Liver (tissue), 9 donors: ENCODE measurements around the gene AFAP1. TPM values are rescaled to one million over a fixed set of nuclear protein-coding genes. Genes with fewer than 3 reads are reported as not detected.

Experiments
- DNase-seq: peaks from one replicate; pipeline ENCODE4 v3.0.0-alpha.2; 2017; ENCODE audit warnings: low spot score
- H3K27ac ChIP-seq, 2 donors: one replicate each; pipeline ENCODE4 v1.7.0; 2013; ENCODE audit warnings: inconsistent platforms in 2 of 2, low read length in 2 of 2, control low read depth in 1 of 2, low read depth in 1 of 2, mild to moderate bottlenecking in 1 of 2
- H3K27me3 ChIP-seq, 4 donors: one replicate each; pipeline versions ENCODE4 v1.6.1 to v1.7.0; 2013; ENCODE audit warnings: low read length in 3 of 4, inconsistent platforms in 1 of 4, mild to moderate bottlenecking in 1 of 4, moderate library complexity in 1 of 4; ENCODE audit not compliant: control insufficient read depth in 4 of 4, insufficient read depth in 4 of 4
- H3K36me3 ChIP-seq, 4 donors: one replicate each; pipeline versions ENCODE4 v1.6.1 to v1.7.0; 2013; ENCODE audit warnings: low read length in 3 of 4, mild to moderate bottlenecking in 3 of 4, low read depth in 1 of 4, moderate library complexity in 1 of 4; ENCODE audit not compliant: control insufficient read depth in 4 of 4, insufficient read depth in 3 of 4
- H3K4me1 ChIP-seq, 4 donors: one replicate each; pipeline versions ENCODE4 v1.6.1 to v1.7.0; 2013; ENCODE audit warnings: low read length in 3 of 4, mild to moderate bottlenecking in 3 of 4, moderate library complexity in 1 of 4; ENCODE audit not compliant: control insufficient read depth in 4 of 4, insufficient read depth in 4 of 4
- H3K4me3 ChIP-seq, 3 donors: one replicate each; pipeline versions ENCODE4 v1.6.1 to v1.7.0; 2013; ENCODE audit warnings: low read length in 3 of 3, control low read depth in 1 of 3, low read depth in 1 of 3, mild to moderate bottlenecking in 1 of 3
- H3K9ac ChIP-seq, 2 donors: one replicate each; pipeline ENCODE4 v1.7.0; 2013; ENCODE audit warnings: low read length in 2 of 2, mild to moderate bottlenecking in 2 of 2, moderate library complexity in 2 of 2, control low read depth in 1 of 2, low read depth in 1 of 2
- H3K9me3 ChIP-seq, 4 donors: one replicate each; pipeline versions ENCODE4 v1.6.1 to v1.7.0; 2013; ENCODE audit warnings: low read length in 3 of 4; ENCODE audit not compliant: control insufficient read depth in 4 of 4
- ATF3 ChIP-seq: IDR thresholded peaks from 2 replicates; pipeline ENCODE4 v1.6.1; 2016; ENCODE audit warnings: antibody characterized with exemption
- EGR1 ChIP-seq, 2 donors: IDR thresholded peaks; 2 replicates each; pipeline ENCODE4 v1.6.1; 2016 to 2018; ENCODE audit warnings: antibody characterized with exemption in 2 of 2, low read depth in 2 of 2
- FOXA1 ChIP-seq: IDR thresholded peaks from 2 replicates; pipeline ENCODE4 v1.6.1; 2016; ENCODE audit warnings: antibody characterized with exemption
- FOXA2 ChIP-seq: IDR thresholded peaks from 2 replicates; pipeline ENCODE4 v1.6.1; 2016; ENCODE audit warnings: antibody characterized with exemption
- HNF4A ChIP-seq, 2 donors: conservative IDR thresholded peaks; 2 replicates each; pipeline ENCODE4 v1.6.1; 2016; ENCODE audit warnings: antibody characterized with exemption in 2 of 2, mild to moderate bottlenecking in 2 of 2
- HNF4G ChIP-seq: IDR thresholded peaks from 2 replicates; pipeline ENCODE4 v1.6.1; 2016; ENCODE audit warnings: antibody characterized with exemption
- JUND ChIP-seq, 2 donors: IDR thresholded peaks; 2 replicates each; pipeline ENCODE4 v1.6.1; 2016; ENCODE audit warnings: antibody characterized with exemption in 2 of 2
- NR2F2 ChIP-seq: IDR thresholded peaks from 2 replicates; pipeline ENCODE4 v1.6.1; 2016; ENCODE audit warnings: antibody characterized with exemption
- RAD21 ChIP-seq, 2 donors: IDR thresholded peaks; 2 replicates each; pipeline ENCODE4 v1.6.1; 2016; ENCODE audit warnings: antibody characterized with exemption in 2 of 2, mild to moderate bottlenecking in 2 of 2
- RXRA ChIP-seq, 2 donors: IDR thresholded peaks; 2 replicates each; pipeline ENCODE4 v1.6.1; 2017 to 2018; ENCODE audit warnings: antibody characterized with exemption in 2 of 2, mild to moderate bottlenecking in 1 of 2
- SP1 ChIP-seq: IDR thresholded peaks from 2 replicates; pipeline ENCODE4 v1.6.1; 2018; ENCODE audit warnings: antibody characterized with exemption, mild to moderate bottlenecking
- TAF1 ChIP-seq: conservative IDR thresholded peaks from 2 replicates; pipeline ENCODE4 v1.6.1; 2016; ENCODE audit warnings: antibody characterized with exemption, mild to moderate bottlenecking
- YY1 ChIP-seq: IDR thresholded peaks from 2 replicates; pipeline ENCODE4 v1.6.1; 2016; ENCODE audit warnings: antibody characterized with exemption, mild to moderate bottlenecking
- WGBS: extraction: QIAGEN DNeasy Blood & Tissue Kit; methylation state at CpG from one replicate; pipeline ENCODE4 v1.1.7; 2013; 5-methylcytosine and 5-hydroxymethylcytosine counted together
- polyA plus RNA-seq, 2 donors: library from polyadenylated mRNA; stranded (reverse) in 1 of 2; unstranded in 1 of 2; fragments of 200-250 nt in 1 of 2; fragments of >200 nt in 1 of 2; fragmentation: Nextera tagmentation in 1 of 2; extraction: Ambion mirVana in 1 of 2; gene quantifications; one replicate each; pipeline versions ENCODE4 v1.2.1 to v1.2.3, GENCODE V29; 2013 to 2015
- total RNA-seq, 2 donors: library from RNA; depleted of rRNA; stranded (reverse); fragments of >200 nt; gene quantifications; one replicate each; pipeline ENCODE4 v1.2.3, GENCODE V29; 2014
- TF ChIP-seq, protein P1 (sequence below): IDR thresholded peaks from 2 replicates; pipeline ENCODE4 v1.6.1; 2016; ENCODE audit warnings: antibody characterized with exemption
- TF ChIP-seq, protein P2 (sequence below): IDR thresholded peaks from 2 replicates; pipeline ENCODE4 v1.6.1; 2016; ENCODE audit warnings: antibody characterized with exemption, mild to moderate bottlenecking
- TF ChIP-seq, protein P3 (sequence below): IDR thresholded peaks from 2 replicates; pipeline ENCODE4 v1.6.1; 2016; ENCODE audit warnings: antibody characterized with exemption
- donor health status: healthy.
- donor health status: healthy.
- donor health status: healthy.
- donor health status: healthy.
- donor health status: healthy.

AFAP1 gene
- total and polyA plus RNA-seq, 4 donors, result 0.40 to 3.2 (median 1.6) TPM

DNA sequence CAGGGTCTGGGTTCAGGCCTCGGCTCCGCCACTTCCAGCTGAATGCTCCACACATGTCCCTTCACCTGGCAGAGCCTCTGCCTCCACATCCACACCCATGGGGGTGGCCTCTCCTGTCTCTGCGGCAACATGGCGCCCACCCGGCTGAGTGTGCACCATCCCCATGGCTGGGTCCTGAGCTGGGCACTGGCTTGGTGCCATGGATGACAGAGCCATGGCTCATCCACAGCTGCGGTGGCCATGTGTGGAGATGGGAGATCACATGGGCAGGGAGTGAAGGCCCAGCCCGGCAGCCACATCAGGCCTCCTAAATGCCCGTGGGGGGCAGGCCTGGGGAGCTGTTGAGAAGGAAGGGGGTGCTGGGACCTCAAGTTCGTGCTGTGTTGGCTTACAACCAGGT, 213.7 kb downstream of the AFAP1 start:
- 92% methylated on average over 9 of the region's 9 CpGs for WGBS
- DNase-seq, result no peak
- TF ChIP-seq RXRA (IDR thresholded peaks at IDR 0.05) (no peak), FOXA1 (no peak), HNF4A (conservative IDR thresholded peaks at IDR 0.05) (no peak), FOXA2 (no peak), HNF4G (no peak), JUND (IDR thresholded peaks at IDR 0.05) (no peak), NR2F2 (no peak), RAD21 (IDR thresholded peaks at IDR 0.05) (no peak), EGR1 (IDR thresholded peaks at IDR 0.05; ENCODE audit: low read depth in 2 of 2) (no peak), TAF1 (no peak), YY1 (no peak), SP1 (no peak)
- TF ChIP-seq, protein P1, sequence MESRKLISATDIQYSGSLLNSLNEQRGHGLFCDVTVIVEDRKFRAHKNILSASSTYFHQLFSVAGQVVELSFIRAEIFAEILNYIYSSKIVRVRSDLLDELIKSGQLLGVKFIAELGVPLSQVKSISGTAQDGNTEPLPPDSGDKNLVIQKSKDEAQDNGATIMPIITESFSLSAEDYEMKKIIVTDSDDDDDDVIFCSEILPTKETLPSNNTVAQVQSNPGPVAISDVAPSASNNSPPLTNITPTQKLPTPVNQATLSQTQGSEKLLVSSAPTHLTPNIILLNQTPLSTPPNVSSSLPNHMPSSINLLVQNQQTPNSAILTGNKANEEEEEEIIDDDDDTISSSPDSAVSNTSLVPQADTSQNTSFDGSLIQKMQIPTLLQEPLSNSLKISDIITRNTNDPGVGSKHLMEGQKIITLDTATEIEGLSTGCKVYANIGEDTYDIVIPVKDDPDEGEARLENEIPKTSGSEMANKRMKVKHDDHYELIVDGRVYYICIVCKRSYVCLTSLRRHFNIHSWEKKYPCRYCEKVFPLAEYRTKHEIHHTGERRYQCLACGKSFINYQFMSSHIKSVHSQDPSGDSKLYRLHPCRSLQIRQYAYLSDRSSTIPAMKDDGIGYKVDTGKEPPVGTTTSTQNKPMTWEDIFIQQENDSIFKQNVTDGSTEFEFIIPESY, result no peak
- TF ChIP-seq, protein P2, sequence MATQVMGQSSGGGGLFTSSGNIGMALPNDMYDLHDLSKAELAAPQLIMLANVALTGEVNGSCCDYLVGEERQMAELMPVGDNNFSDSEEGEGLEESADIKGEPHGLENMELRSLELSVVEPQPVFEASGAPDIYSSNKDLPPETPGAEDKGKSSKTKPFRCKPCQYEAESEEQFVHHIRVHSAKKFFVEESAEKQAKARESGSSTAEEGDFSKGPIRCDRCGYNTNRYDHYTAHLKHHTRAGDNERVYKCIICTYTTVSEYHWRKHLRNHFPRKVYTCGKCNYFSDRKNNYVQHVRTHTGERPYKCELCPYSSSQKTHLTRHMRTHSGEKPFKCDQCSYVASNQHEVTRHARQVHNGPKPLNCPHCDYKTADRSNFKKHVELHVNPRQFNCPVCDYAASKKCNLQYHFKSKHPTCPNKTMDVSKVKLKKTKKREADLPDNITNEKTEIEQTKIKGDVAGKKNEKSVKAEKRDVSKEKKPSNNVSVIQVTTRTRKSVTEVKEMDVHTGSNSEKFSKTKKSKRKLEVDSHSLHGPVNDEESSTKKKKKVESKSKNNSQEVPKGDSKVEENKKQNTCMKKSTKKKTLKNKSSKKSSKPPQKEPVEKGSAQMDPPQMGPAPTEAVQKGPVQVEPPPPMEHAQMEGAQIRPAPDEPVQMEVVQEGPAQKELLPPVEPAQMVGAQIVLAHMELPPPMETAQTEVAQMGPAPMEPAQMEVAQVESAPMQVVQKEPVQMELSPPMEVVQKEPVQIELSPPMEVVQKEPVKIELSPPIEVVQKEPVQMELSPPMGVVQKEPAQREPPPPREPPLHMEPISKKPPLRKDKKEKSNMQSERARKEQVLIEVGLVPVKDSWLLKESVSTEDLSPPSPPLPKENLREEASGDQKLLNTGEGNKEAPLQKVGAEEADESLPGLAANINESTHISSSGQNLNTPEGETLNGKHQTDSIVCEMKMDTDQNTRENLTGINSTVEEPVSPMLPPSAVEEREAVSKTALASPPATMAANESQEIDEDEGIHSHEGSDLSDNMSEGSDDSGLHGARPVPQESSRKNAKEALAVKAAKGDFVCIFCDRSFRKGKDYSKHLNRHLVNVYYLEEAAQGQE, result no peak
- H3K9me3 ChIP-seq, result no peaks in the 10 kb centered on the region
- H3K9ac ChIP-seq, result no peak overlapping the region
- no peaks in the 10 kb centered on the region for H3K36me3 ChIP-seq
- H3K27ac ChIP-seq, result no peak overlapping the region
- no peak overlapping the region for H3K4me3 ChIP-seq
- no peaks in the 10 kb centered on the region for H3K4me1 ChIP-seq
- no peaks in the 10 kb centered on the region for H3K27me3 ChIP-seq

- Histone ChIP-seq H3K9me3 (no peaks in the 10 kb centered on the region), H3K4me1 (peaks cover 0 to 3% (median 0%) of the 10 kb centered on the region in 4 donors), H3K4me3 (no peak overlapping the region), H3K9ac (no peak overlapping the region), H3K27me3 (no peaks in the 10 kb centered on the region), H3K27ac (no peak overlapping the region), H3K36me3 (no peaks in the 10 kb centered on the region)
- DNase-seq, result no peak
- WGBS, result 93% methylated on average over 16 of the region's 16 CpGs
- no peak for TF ChIP-seq RAD21 (IDR thresholded peaks at IDR 0.05)
- TF ChIP-seq HNF4G, result no peak
- TF ChIP-seq TAF1, result no peak
- TF ChIP-seq FOXA2, result no peak
- TF ChIP-seq, protein P3, sequence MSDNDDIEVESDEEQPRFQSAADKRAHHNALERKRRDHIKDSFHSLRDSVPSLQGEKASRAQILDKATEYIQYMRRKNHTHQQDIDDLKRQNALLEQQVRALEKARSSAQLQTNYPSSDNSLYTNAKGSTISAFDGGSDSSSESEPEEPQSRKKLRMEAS, result no peak
- TF ChIP-seq HNF4A (conservative IDR thresholded peaks at IDR 0.05), result no peak
- TF ChIP-seq EGR1 (IDR thresholded peaks at IDR 0.05; ENCODE audit: low read depth in 2 of 2), result no peak
- no peak for TF ChIP-seq ATF3
- TF ChIP-seq RXRA (IDR thresholded peaks at IDR 0.05), result no peak
Measured at GRCh38 chr4:7723625-7724024, 216.0 kb downstream of the AFAP1 start.
